Fibroblast of villous mesenchyme (primary cell): ENCODE results near the gene LBX2. TPM values are rescaled to one million over a fixed set of nuclear protein-coding genes. Genes with fewer than 3 reads are reported as not detected.

ENCODE experiments used
- DNase-seq: peaks from one replicate; pipeline ENCODE4 v3.0.0-alpha.2; 2010; ENCODE audit warnings: low read depth
- H3K4me3 ChIP-seq: 2 replicates; pipeline ENCODE4 v1.5.1; 2011; ENCODE audit warnings: low read depth, mild to moderate bottlenecking, low read length
- total RNA-seq: library from RNA; depleted of rRNA; stranded (reverse); fragments of >200 nt; gene quantifications from 2 replicates; pipeline ENCODE4 v1.2.3, GENCODE V29; 2012
- TF ChIP-seq, protein P1 (sequence below): IDR thresholded peaks from 2 replicates; pipeline ENCODE4 v1.5.1; 2012; ENCODE audit warnings: low read depth, mild to moderate bottlenecking, low read length; ENCODE audit not compliant: insufficient read depth

Gene LBX2
- total RNA-seq, 1 donor = 1.3 TPM

DNA sequence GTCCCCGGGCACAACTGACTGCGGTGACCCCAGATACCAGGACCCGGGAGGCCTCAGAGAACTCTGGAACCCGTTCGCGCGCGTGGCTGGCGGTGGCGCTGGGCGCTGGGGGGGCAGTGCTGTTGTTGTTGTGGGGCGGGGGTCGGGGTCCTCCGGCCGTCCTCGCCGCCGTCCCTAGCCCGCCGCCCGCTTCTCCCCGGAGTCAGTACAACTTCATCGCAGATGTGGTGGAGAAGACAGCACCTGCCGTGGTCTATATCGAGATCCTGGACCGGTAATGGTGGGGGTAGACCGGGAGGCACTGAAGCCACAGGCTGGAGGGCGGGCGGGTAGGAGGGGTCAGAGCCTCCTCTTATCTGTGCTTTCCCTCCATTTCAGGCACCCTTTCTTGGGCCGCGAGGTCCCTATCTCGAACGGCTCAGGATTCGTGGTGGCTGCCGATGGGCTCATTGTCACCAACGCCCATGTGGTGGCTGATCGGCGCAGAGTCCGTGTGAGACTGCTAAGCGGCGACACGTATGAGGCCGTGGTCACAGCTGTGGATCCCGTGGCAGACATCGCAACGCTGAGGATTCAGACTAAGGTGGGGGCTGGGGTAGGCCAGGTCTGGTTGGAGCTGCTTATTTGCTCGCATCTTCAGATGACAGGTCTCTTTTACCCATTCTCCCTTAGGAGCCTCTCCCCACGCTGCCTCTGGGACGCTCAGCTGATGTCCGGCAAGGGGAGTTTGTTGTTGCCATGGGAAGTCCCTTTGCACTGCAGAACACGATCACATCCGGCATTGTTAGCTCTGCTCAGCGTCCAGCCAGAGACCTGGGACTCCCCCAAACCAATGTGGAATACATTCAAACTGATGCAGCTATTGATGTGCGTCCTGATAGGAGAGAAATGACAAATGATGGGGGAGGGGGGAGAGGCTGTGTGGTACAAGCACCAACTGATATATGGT is 31.1 kb upstream of the LBX2 start:
- peak overlapping the region; percentile 77 for H3K4me3 ChIP-seq
- TF ChIP-seq, protein P1, sequence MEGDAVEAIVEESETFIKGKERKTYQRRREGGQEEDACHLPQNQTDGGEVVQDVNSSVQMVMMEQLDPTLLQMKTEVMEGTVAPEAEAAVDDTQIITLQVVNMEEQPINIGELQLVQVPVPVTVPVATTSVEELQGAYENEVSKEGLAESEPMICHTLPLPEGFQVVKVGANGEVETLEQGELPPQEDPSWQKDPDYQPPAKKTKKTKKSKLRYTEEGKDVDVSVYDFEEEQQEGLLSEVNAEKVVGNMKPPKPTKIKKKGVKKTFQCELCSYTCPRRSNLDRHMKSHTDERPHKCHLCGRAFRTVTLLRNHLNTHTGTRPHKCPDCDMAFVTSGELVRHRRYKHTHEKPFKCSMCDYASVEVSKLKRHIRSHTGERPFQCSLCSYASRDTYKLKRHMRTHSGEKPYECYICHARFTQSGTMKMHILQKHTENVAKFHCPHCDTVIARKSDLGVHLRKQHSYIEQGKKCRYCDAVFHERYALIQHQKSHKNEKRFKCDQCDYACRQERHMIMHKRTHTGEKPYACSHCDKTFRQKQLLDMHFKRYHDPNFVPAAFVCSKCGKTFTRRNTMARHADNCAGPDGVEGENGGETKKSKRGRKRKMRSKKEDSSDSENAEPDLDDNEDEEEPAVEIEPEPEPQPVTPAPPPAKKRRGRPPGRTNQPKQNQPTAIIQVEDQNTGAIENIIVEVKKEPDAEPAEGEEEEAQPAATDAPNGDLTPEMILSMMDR = no peak
- DNase-seq = peak; percentile 56

DNA sequence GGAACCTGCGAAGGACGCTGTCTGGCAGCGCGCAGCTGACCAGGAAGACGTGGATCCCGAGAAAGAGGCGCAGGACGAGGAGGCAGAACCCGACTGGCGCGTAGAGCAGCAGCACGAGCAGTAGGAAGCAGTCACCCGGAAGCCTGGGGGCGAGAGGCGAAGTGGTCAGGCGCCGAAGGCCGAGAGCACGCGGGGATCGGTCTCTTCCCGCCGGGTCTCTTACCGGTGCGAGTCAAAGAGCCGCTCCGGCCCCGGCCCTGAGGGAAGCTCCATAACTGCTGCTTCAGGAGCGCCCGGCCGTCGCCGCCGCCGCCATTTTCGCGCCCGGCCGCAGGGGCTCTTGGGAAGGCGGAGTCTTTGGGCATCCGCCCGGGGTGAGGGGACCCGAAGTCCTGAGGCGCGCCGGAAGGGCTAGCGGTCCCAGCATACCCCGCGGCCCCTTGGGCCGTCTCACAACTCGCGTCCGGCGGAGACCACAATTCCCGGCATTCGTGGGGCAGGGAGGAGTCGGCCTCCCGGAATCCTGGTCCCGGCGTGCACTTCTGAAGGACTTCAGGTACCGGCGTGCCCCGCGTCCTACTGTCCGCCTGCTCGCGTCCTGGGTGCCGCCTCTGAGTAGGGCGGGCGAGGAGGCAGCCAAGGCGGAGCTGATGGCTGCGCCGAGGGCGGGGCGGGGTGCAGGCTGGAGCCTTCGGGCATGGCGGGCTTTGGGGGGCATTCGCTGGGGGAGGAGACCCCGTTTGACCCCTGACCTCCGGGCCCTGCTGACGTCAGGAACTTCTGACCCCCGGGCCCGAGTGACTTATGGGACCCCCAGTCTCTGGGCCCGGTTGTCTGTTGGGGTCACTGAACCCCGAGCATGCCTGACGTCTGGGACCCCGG is 30.2 kb upstream of the LBX2 start, which contains the start of the genes AUP1 and HTRA2:
Gene AUP1, minus strand, starts transcription at position 350 of the 882 bp plus-strand sequence. Its CDS starts 77 bp downstream, at position 273.
Gene HTRA2, plus strand, starts transcription at position 577 of the 882 bp plus-strand sequence. Its CDS starts 74 bp downstream, at position 651.
- H3K4me3 ChIP-seq = peak within 1 kb of the TSS; percentile 77
- peak; percentile 99 for DNase-seq
- TF ChIP-seq, protein P1 = no peak

DNA sequence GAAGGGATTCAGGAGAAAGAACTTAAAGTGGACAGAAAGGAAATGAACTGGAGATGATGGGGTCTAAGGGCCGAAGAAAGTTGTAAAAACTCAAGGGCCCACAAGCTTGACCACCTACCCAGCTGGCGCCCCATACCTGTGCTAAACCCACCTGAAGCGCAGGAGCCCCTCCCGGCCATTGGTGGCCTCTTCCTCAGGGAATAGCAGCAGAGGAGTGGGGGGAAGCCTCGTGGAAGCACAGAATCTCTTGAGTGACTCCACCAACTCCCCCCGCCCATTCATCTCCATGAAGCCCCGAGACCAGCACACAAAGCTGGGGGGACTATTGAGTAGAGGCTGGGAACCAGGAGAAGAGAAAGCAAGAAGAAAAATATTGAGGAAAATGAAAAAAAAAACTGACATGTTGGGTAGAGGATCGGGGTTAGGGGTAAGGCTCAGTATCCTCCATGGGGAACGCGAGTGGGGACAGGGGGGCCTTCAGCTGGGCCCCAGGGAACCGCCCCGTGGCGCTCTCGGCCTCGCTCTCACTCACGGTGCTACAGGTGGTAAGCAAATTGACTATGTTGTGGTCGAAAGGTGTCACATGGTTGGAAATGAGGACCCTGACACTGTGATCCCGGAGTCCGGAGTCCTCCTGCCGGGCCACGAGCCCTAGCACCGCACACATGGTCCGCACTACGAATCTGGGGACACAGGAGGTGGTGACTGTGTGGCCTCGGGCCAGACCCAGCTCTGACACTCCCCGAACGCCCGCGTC is 29.4 kb upstream of the LBX2 start:
- peak overlapping the region; percentile 77 for H3K4me3 ChIP-seq
- DNase-seq = no peak
- TF ChIP-seq, protein P1 = no peak

DNA sequence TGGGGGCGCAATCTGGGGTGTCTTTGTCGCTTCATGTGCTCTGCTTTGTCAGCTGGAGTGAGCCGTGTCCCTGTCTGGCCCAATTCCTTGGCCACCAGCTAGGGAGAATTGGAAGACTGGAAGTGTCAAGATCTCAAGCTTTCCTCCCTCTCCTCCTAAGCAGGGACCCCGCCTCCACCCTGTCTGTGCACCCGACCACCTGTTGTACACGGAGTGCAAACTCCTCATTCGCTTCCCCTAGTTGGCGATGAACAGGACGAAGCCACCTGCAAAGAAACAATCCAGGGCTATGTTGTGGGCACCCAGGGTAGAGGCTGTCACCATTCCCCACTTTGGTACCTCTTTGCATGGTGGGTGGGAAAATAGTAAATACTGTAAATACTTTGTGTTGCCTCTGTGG is 28.3 kb upstream of the LBX2 start:
- H3K4me3 ChIP-seq = no peak overlapping the region
- TF ChIP-seq, protein P1 = no peak
- DNase-seq = no peak

DNA sequence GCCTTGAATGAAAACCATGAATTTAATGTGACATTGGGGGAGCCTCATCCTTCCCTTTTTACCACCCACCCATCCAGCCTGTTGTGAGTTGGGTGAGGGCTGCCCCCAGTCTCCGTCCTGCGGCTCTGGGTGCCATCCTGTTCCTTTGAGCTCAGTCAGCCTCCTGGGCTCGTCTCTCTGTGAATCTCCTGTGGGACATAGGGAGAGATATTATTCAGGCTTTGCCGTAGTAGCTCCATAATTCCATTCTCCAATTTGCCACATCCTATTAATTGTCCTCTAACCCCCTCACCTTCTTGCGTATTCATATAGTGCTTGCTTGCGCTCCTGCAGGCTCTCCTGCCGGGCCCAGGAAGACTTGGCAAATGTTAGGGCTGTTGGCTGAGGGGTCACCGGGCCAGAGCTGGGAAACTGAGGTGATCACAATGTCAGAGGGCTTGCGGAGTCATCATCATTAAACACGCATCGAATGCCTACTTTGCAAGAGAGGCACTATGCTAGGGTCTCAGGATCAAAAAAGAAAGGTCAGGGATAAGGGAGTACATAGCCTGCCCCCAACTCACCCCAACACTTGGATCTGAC is 27.3 kb upstream of the LBX2 start:
- no peak for DNase-seq

More for the DNA sequence above, 27.3 kb upstream of the LBX2 start:
- TF ChIP-seq, protein P1 = no peak
- no peak overlapping the region for H3K4me3 ChIP-seq
